GM12865 (cell line): ENCODE measurements around the gene ZSCAN29.
"Not testable (repeated sequence)": the region's sequence is repeated elsewhere in the genome, so short reads cannot be mapped to it uniquely, and the experiment has no call there.

Source experiments
- DNase-seq: peaks from one replicate; pipeline ENCODE4 v3.0.0; 2010; ENCODE audit warnings: low read depth
- H3K4me3 ChIP-seq: 2 replicates; pipeline ENCODE4 v1.5.1; 2011; ENCODE audit warnings: mild to moderate bottlenecking, low read depth, low read length, control low read depth
- CTCF ChIP-seq: IDR thresholded peaks from 2 replicates; pipeline ENCODE4 v1.5.1; 2011; ENCODE audit warnings: low read length, control low read depth, low read depth, inconsistent platforms; ENCODE audit not compliant: insufficient read depth; ENCODE audit errors: missing control alignments

Gene ZSCAN29

DNA sequence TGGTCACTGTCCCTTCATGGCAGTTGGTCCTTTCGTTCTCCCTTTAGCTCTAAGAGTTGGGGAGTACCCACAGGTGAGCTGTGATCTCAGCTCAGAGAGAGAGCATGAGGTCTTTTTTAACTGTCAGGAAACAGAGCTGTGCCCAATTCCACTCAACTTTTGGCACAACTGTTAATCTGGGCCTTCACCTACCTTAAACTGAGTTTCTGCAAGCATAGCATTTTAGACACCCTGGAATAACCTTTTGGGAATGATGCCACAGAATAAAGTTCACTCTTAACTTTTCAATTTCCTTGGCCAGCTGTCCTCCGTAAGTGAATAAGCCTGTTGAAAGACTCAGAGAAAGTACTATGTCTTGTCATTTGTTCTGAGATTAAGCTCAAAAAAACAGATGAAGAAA, 36.0 kb upstream of the ZSCAN29 start:
- no peak for TF ChIP-seq CTCF
- no peak overlapping the region for H3K4me3 ChIP-seq
- no peak for DNase-seq

- DNase-seq: no peak
- no peak for TF ChIP-seq CTCF
- H3K4me3 ChIP-seq: no peak overlapping the region
These were observed 35.3 kb upstream of the ZSCAN29 start for GRCh38 chr15:43406189-43406588.

DNA sequence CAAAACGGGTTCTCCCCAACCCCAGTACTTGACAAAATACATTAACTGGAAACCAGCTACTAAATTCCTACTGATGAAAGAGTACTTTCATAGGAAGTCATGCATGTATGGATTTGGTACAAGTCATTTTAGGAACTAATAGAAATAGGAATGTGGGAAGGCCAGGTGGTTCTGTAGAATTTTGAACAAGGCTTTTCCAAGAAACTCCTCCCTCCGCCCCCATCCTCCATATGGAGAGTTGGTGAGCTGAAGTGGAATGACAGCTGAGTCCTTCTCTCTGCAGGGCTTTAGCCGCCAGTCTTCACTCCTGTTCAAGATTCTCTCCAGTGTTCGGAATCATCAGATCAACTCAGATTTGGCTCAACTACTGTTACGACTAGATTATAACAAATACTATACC, 33.3 kb upstream of the ZSCAN29 start:
- H3K4me3 ChIP-seq: no peak overlapping the region
- TF ChIP-seq CTCF: no peak
- DNase-seq: no peak

GRCh38 chr15:43403616-43404015, 32.8 kb upstream of the ZSCAN29 start:
- no peak for DNase-seq
- TF ChIP-seq CTCF: no peak
- H3K4me3 ChIP-seq: no peak overlapping the region

GRCh38 chr15:43402255-43402654, 31.4 kb upstream of the ZSCAN29 start:
- DNase-seq: no peak
- no peak for TF ChIP-seq CTCF
- H3K4me3 ChIP-seq: no peak overlapping the region

DNA sequence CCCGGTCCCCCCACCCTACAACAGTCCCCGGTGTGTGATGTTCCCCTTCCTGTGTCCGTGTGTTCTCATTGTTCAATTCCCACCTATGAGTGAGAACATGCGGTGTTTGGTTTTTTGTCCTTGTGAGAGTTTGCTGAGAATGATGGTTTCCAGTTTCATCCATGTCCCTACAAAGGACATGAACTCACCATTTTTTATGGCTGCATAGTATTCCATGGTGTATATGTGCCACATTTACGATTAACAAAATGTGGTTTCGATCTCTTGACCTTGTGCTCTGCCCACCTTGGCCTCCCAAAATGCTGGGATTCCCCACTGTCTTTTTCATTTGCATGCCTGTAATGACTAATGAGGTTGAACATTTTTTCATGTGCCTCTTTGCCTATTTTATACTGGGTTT, 22.7 kb upstream of the ZSCAN29 start:
- not testable (repeated sequence) for H3K4me3 ChIP-seq, DNase-seq

GRCh38 chr15:43390723-43391122, 19.9 kb upstream of the ZSCAN29 start:
- TF ChIP-seq CTCF: no peak
- H3K4me3 ChIP-seq: no peak overlapping the region
- DNase-seq: no peak

DNA sequence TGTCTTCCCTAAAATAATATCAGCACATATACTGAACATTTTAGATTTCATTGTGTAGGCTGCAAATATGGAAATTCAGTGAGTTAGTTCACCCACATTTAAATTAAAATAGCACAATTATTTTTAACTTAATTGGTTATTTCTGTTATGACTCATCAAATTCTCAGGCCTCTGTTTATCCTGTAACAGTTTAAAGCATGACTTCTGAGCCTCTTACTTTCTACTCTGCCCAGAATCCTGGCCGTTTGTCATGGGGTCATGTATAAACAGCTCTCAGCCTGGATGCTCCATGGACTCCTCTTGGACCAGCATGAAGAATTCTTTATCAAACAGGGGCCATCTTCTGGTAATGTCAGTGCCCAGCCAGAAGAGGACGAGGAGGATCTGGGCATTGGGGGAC, 12.2 kb upstream of the ZSCAN29 start:
- no peak overlapping the region for H3K4me3 ChIP-seq
- no peak for DNase-seq
- TF ChIP-seq CTCF: no peak
